GM18498 (cell line): Measurements from ENCODE around the gene CCDC188.
"Not testable (repeated sequence)": the region's sequence is repeated elsewhere in the genome, so short reads cannot be mapped to it uniquely, and the experiment has no call there.

ENCODE experiments used
- ATAC-seq: cut with Tn5 transposase; IDR thresholded peaks from one replicate; pipeline ENCODE4 v1.9.1; 2021; ENCODE audit warnings: mild to moderate bottlenecking, moderate library complexity; ENCODE audit not compliant: unreplicated experiment

Gene CCDC188

DNA sequence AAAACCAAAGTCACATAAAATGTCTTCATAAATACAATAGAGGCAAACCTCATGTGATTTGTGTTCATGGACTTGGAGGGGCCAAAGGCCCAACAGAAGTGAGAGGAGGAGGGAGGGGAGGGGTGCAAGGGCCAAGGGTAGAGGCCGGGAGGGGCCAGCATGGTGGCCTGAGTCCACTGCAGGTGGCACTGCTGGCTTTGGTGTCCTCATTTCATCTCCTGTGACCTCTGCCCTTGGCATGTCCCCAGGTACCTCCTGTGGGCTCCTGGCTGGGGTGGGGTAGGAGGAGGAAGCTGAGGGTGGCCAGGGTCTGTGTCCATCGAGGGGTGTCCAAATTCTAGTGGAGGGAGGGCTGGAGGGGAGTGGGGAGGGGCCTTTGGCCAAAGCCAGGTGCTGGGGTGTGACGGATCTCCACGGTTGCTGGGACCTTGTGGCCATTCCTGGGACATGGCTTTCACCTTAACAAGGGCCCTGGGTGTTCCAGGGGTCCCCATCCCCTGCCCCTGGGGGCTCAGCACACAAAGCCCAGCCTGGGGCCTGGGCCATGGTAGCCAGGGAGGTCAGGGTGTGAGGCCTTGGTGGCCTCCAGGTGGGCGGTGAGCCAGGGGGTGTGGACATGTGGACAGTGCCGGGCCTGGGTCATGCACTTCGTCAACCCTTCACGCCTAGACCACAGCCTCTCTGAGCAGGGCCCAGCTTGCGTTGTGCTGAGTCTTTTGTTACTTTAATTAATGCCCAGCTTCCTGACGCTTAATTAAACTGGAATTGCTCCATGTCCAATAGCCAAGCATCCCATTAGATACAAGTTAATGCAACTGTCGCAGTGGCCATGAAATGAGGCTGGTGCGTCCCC lies 20.7 kb upstream of the CCDC188 start:
- ATAC-seq, result no peak

DNA sequence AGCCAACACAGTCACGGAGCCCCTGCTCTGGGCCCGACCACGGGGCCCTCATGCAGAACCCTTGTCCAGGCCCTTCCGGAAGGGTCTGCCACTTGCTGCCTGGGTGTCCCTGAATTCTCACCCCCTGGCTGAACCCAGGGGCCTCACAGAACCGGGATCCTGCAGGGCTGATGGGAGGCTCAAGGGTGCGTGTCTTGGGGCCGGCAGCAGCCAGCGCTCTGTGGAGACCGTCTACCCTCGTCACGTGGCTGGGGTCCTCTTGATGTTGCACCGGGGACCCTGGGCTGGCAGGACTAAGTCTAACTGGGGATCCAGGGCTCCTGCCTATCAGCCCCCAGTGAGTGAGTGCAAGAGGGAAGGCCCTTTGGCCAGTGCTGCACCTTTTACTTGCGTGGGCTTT lies 19.3 kb upstream of the CCDC188 start:
- no peak for ATAC-seq

DNA sequence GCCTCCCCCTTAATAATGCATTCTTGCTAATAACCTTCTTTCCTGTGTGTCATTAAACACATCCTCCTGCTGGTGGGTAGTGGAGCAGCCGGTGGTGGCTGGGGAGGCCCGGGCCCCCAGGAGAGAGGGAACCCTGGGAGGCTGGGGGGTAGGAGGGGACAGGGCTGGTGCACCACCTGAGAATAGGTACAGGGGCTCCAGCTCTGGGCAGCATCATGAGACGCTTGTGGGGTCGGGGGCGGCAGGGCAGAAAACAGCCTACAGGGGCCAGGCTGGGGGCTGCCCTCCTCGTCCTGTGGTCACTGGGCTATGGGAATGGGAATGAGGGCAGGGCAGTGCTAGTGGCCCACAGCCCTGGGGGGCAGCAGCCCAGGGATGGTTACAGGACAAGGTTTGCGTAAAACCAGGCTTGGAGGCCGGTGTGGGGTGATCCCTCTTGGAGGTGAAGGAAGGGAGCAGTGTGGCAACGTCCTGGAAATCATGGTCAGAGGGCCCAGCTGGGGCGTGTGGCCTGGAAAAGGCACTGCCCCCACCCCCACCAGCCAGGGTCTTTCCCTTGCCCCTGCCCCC lies 18.5 kb upstream of the CCDC188 start:
- ATAC-seq, result no peak

DNA sequence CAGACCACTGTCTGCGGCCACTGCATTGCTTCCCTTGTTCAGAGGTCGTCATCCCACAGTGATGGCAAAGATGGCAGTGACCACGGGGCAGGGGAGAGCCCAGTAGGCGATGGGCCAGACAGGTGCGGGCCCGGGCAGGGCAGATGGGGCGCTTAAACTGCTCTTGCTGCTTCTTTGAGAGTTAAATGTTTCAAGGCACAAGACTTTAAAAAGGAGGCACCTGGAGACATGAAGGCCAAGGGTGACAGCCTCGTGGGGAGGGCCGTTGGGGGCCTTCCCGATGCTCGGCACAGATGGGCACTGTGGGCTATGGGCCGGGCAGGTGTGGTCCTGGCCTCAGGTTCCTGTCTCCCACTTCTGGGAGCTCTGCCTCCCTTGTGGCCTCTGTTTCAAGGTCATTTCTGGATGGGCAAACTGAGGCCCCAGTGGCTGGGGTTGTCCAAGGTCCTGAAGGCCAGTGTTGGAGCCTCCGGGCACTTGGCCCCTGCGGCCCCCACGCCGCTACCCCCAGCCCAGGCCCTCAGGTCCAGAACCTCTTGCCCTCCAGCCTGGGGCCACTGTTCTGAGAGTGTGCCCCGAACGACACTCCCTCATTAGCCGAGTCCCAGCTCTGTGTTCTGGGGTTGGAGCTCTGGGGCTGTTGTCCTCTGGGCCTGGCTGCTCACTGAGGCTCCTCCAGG lies 16.9 kb upstream of the CCDC188 start:
- no peak for ATAC-seq

DNA sequence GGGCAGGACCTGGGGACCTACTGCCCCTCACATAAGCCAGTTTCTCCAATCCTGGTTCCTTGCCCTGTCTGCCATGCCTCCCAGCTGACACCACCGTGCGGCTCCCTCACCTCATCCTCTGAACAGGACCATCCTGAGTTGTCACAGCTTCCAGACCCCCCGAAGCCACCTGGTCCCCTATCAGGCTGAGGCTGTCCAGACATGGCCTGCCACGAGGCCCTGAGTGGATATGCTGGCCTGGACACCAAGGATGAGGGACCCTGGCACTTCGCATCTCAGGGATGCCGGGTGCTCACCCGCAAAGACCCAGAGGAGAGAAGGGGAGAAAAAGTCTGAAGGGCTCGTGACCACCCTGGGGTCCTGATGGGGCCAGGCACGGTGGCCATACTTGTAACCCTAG lies 15.8 kb upstream of the CCDC188 start:
- ATAC-seq, result no peak

DNA sequence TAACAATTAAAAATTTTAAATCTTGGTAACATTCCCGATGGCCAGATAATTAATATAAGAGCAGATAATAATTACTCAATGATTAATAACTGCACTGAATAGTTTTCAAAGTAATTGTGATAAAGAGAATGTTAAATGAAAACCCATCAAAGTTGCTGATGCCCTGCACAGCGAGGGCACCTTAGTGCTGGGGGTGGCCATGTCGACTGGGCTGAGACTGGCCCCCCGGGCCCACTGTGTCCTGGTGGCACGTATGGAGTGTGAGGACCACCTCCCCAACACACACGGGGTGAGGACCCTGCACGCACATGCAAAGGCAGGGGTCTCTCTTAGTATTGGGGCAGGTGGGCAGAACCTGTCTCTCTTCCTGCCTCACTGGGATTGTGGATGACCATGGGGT lies 15.1 kb upstream of the CCDC188 start:
- no peak for ATAC-seq

DNA sequence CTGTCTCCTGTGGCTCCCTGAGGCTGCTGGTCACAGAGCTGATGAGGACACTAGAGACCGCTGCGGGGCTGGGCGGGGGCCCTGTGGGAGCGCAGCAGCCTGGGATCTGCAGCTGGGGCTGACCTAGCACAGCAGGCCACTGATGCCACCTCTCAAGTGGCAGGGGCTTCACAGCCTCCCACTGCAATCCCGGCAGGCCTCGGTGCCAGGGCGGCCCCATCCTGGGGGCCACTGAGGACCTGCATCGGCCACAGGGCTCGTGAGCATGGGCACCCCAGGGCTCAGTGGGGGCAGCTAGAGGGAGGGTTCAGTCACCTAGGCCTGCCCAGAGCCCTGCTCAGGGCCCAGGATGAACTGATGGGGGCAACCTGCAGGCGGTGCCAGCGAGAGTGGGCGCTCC lies 14.6 kb upstream of the CCDC188 start:
- ATAC-seq, result no peak

DNA sequence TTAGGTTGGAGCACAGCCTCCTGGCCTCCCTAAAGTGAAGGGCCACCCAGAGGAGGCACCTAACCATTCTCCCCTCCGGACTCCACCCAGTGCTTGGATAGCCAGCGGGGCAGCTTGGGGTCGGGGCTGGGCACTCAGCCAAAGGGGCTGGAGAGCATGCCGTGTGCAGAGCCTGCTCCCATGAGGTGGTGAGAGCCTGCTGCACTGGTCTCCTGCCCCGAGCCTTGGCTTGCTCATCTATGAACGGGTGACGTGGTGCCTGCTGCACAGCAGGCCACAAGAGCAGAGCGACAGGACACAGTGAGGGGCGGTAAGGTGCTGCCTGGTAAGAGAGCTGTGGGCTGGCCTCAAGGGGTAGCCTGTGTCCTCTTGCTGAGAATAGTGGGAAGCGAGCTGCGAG lies 14.0 kb upstream of the CCDC188 start:
- ATAC-seq, result no peak

DNA sequence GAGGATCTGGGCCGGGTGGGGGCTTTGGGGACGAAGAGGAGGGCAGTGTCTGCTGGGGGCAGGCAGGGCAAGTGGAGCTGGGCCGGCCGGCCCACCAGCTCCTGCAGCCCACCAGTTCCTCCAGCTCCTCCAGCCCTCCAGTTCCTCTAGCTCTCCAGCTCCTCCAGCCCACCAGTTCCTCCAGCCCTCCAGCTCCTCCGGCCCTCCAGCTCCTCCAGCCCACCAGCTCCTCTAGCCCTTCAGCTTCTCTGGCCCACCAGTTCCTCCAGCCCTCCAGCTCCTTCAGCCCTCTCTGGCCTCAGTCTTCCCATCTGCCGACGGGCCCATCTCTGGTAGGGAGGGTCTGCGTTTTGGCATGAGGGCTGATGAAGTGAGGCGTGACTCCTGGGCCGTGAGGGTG lies 9.2 kb upstream of the CCDC188 start:
- ATAC-seq, result no peak

DNA sequence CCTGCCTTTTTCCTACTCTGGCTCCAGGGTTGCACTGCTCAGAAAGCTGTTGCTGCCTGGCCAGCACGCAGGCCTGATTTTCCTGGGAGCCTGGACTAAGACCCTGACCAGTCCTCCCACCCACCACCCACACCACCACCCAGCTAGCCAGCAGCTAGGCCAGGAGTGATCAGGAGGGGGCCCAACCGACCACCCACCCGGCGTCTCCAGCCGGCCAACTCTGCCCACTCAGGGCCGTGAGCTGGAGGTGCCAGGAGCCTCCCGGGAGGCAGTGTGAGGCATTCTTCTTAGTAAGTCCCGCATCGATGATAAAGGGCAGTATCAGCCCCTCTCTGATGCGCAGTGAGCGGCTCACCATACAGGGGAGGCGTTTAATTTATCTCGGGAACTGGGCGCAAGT lies 8.7 kb upstream of the CCDC188 start:
- not testable (repeated sequence) for ATAC-seq

DNA sequence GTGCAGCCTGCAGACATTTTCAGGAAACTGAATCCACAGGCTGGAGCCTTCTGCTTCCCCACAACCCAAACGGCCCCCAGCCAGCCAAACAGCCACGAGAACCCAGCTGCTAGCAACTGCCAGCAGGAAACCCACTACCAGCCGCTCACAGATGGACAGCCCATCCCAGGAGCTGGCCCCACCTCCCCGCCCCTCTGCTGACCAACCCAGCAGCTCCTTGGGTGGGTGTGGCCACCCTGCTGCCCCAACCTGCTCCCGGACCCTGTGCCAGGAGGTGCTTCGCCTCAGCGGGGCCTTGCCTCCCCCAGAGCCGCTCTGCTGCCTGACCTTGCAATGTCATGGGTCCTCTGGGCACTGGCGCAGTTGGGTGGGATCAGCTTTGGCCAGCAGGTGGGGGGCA lies 8.2 kb upstream of the CCDC188 start:
- ATAC-seq, result no peak

DNA sequence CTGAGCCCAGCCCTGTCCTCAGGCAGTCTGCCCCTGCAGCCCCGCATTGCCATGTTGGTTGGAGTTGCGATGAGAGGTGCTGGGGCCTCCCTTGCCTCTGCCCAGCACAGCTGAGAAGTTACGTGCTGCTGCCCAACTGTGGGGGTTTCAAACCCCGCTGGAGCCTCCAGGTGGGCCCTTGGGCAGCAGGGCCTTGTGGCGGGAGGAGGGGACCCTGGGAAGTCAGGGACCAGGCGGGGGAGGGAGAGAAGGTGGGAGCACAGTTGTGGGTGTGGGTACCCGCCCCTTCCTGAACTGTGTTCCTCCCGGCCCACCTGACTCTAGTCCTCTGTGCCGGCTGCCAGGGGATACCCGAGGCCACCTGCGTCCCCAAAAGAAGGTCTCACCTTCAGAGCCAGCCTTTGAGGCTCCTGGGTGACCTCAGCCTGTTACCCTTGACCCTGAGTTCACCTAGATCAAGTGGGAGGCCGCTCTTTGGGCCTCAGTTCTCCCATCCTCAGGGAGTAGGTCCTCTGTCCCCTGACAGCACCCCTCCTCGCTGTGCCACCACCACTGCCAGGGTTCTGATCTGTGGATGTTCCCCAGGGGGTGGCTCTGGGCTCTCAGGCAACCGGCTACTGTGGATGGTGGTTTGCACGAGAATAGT lies 7.7 kb upstream of the CCDC188 start:
- ATAC-seq, result no peak

DNA sequence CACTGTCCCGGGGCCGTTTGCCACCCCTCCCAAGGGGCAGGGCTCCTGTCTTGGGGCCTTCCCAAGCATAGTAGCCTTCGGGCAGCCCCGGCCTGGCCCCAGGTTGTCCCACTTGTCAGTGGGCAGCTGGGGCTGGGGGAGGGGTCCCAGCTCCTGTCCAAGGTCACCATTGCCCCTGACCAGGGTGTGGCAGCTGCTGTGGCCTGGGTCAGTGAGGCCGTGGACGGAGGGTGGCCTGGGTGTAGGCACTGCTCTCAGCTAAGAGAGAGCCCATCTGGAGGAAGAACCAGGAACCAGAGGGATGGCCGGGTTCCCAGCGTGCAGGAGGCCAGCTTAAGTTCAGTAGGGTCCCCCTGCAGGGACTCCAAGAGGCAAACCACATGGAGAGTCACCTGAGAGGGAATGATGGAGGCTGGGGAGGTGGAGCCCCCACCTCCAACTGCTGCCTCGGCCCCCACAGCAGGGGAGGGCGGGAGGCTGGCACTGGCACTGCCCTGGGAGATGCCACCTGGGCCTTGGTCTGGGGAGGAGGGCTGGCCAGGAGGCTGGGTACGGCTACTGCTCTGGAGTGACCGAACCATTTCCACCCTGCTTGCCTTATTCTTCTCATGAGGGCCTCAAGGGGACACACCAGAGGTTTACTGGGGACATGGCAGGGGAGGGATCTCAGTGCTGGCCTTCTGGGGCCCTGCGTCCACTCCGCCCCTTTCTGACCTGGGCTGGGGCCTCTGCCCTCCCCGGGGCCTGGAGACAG lies 6.8 kb upstream of the CCDC188 start:
- ATAC-seq, result no peak

DNA sequence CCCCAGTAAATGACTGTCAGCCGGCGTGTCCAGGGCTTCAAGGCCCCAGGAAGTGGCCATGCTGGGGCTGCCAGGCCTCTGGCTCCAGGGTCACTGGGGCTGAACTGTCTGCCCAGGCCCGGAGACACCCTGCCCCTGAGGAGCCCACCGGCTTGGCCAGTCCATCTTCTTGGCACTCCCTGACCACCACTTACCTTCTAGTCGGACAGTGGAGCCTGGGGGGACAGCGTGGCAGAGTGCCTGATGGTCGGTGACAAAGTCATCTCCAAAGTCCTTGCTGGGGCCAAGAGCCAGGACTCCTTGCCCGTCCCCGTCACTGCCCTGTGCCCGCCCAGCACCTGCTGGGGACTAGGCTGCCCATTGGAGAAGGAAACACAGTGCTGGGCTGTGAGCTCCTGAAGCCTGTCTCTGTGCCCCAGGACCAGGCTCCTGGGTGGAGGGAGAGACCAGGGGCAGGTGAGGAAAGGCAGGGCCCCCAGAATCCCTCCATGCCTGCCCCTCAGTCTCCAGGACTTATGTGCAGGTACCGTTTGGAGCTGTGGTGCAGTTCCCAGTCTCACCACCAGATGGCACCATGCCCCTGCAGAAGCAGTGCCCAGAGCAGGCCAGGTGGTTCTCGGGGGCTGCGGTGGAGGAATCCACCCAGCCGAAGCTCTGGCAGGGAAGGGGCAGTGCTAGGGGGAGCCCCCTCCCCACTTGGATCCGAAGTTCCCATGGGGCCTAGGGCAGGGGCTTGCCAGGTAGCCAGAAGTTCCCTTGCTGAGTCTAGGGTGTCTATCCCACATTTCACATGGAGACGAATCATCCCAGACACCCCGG lies 6.0 kb upstream of the CCDC188 start:
- ATAC-seq, result peak; percentile 59

DNA sequence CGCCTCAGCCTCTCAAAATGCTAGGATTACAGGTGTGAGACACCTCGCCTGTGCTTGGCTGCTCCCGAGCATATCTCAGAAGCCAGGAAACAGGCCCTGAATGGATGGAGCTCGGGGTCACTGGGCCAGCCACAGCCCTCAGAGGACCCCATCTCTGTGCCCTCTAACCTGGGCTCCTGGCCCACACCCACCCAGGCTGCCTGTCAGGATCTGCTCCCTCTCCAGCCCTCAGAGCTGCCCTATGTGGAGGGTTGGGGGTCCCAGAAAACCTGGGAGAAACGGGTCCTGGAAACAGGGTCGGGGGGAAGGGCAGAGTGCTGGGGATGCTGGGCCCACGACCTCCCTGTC lies 5.2 kb upstream of the CCDC188 start:
- no peak for ATAC-seq

DNA sequence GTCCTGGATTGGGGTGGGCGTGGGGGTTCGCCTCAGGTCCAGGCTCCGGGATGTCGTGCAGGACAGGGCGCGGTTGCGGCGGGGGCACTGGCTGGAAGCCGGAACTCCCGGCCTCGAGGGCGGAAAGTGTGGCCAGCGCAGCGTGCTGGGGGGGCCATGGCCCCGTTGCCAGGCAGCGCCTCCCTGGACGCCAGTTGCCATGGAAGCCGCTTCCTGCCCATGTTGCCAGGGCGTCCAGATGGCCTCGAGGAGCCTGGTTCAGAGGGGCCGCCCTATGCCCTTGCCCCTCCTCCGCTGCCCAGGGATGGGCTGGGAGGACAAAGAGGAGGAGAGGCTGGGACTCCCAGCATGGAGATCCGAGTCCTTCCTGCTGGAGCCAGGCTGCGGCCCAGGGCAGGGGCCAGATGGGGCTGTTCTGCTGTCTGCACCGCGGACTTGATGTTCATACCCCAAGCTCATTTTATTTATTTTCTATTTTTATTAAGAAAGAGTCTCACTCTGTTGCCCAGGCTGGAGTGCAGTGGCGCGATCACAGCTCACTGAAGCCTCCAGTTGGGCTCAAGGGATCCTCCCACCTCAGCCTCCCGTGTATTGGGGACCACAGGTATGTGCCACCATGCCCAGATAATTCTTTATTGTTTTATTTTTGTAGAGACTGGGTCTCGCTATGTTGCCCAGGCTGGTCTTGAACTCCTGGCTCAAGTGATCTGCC lies 4.6 kb upstream of the CCDC188 start:
- ATAC-seq, result no peak

DNA sequence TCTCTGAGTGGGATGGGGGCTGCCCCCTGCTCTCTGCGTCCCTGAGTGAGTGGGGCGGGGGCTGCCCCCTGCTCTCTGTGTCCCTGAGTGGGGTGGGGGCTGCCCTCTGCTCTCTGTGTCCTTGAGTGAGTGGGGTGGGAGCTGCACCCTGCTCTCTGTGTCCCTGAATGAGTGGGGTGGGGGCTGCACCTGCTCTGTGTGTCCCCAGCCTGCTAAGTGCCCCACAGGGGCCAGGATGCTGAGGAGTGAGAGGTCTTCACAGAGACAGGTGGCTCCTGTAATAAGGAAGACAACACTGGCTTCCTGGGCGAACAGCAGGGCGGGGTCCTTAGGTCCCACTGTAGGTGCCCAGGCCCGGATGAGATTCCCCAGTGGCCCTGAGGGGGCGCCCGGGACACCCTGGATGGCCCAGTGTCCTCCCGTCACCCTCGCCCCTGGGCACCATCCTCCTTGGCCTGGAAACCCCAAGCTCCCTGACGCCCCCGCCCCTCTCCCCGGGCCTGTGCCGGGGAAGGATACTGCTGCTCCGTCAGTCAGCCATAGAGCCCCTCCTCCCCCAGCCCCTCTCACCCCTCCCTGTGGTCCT lies 3.8 kb upstream of the CCDC188 start:
- no peak for ATAC-seq

DNA sequence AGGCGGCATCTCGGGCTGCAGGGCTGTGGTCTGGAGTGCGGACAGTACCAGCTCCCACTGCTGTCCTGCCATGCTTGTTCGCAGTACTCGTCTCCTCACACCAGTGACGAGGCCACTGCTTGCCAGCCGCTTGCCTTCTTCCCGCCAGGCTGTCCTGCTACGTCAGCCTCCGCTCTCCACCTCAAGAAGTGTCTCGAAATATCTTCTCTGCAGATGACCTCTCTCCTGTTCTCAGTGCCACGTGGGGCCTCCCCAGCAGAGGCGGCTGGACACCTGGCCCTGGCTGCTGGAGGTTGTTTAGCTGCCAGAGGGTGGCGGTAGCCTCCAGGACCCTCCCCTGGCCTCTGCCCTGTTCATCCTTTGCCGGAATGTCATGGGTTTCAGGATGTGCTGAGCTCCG lies 3.1 kb upstream of the CCDC188 start:
- ATAC-seq, result no peak

DNA sequence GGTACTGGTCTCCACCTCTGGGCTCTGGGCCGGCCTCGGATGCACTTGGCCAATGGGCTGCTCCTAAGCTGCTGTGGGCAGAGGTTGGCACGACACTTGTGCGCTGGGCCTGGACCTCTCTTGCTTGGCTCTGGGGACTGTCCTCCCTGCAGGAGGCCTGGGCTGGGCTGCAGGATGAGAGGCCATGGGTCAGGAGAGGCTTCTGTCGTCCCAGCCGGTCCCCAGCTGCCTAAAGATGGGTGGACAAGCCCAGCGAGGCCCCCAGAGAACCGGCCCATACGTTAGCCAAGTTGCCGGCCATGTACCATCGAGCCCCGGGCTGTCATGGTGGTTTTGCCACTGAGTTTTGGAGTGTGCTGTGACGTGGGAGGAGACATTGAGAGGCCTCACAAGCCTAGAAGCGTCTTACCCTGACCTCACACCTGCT lies 1.6 kb upstream of the CCDC188 start:
- no peak for ATAC-seq
